NCI-H446 treated with DMSO at 0.1 percent for 48 hours (cell line): Measurements from ENCODE around the gene RSPO4.
"Not testable (repeated sequence)": the region's sequence is repeated elsewhere in the genome, so short reads cannot be mapped to it uniquely, and the experiment has no call there.

Experiments
- DNase-seq: peaks from one replicate; lab custom pipeline; 2025; lab: John Stamatoyannopoulos, UW

Gene RSPO4

GRCh38 chr20:1001911-1002681 lies at the start of gene RSPO4:
Gene RSPO4, minus strand, starts transcription at chr20:1002311. Its CDS starts 147 bp downstream, at chr20:1002164.
- DNase-seq = no peak

DNA sequence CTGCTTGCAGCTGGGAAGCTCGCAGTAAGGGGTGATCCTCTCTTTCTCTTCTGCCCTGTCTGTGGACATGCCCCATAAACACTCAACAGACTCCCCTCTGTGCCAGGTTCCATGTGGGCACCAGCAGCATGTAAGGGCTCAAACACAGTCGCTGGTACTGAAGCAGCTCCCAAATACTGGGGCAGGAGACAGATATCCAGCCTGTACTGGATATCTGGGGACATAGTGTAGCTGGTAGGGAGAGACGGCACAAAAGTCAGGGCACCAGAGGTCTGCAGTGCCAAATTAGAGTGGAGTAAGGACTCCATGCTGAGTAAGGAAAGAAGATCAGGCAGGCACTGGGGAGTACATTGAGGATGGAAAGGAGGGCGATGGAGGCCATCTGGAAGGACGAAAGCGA lies 48.3 kb upstream of the RSPO4 start:
- DNase-seq = no peak

- DNase-seq = no peak
Measured at GRCh38 chr20:1045860-1046418, 43.8 kb upstream of the RSPO4 start.

GRCh38 chr20:1041845-1042390 lies 39.8 kb upstream of the RSPO4 start:
- no peak for DNase-seq

DNA sequence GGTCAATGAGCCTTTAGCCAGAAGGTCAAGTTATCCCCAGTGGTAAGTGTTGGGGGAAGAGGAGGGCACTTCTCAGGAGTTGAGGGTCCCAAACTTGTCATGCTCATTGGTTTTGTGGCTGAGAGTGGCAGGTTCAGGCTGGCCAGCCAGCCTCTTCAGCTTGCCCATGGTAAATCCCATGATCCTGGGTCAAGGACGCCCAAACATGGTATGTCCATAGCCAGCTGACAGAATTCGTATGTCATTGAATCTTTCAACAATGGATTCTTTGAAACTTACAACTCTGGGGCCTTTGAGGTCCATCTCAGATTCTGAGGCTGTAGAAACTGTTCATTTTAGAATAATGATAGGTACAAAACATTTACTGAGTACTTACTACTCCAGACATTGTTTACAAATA lies 36.1 kb upstream of the RSPO4 start:
- no peak for DNase-seq

DNA sequence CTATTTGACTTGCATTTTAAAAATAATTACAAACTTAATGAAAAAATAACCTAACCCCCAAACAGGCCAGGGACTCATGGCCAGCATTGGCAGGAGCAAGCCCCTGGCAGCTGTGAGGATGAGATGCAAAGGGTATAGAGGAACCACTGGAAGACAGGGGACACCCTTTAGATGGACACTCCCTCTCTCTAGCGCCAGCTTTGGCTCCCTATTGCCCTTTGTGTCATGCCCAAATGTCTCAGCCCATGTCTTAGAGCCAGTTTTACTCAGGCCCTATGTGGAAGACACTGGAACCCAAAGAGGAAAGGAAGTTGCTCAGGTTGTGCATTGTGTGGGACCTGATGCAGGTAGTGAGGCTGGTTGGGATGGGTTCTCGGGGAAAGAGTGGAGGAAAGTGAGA lies 34.9 kb upstream of the RSPO4 start:
- no peak for DNase-seq

DNA sequence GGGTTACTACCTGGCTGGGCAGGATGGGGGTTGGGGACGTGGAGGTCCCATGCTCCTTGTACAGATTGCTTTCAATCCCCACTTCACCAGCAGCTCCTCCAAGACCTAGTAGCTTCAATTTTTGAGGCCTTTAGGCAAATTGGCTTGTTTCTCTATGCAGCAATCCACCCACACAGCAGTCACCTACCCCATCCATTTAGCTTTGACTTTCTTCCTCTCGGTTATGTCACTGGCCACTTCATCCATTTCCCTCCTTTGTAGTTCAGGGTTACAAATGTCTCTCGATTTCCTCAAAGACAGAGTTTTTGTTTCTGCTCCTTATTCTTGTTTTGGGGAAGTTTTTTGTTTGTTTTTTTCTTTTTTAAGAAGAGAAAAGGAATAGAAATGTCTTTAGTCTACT lies 33.4 kb upstream of the RSPO4 start:
- no peak for DNase-seq

GRCh38 chr20:1034415-1034789 lies 32.3 kb upstream of the RSPO4 start:
- DNase-seq = no peak

DNA sequence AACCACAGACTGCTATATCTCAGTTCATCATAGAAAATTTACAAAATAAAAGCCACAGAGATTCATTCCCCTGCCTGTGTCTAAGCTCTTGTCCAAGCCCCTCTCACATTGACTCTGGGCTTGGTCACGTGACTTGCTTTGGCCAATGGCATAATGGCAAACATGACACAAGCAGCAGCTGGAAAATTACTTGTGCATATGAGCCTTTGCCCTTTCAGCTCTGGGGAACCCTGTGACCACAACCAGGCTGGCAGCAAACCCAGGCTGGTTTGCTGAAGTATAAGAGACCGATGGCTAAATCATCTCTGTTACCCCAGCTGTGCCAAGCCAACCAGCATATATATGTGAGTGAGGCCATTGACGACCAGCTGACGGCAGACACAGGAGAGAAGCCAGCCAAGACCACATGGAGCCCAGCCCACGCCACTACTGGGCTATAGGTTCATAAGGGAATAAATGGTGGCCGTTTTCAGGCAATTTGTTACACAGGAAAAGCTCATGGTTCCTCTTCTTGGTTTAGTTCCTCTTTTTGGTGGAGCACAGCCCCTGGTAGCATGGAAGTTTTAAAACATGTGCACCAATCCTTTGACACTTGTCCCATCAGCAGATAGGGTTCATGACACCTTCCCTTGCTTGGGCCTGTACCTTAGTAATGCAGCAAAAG lies 31.8 kb upstream of the RSPO4 start:
- DNase-seq = no peak

GRCh38 chr20:1029980-1030379 lies 27.9 kb upstream of the RSPO4 start:
- DNase-seq = no peak

DNA sequence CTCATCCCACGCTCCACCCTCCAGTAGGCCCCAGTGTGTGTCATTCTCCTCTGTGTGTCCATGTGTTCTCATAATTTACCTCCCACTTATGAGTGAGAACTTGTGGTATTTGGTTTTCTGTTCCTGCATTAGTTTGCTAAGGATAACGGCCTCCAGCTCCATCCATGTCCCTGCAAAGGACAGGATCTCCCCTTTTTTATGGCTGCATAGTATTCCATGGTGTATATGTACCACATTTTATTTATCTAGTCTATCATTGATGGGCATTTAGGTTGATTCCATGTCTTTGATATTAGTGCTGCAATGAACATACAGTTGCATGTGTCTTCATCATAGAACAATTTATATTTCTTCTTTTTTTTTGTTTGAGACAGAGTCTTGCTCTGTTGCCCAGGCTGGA lies 24.1 kb upstream of the RSPO4 start:
- DNase-seq = not testable (repeated sequence)

DNA sequence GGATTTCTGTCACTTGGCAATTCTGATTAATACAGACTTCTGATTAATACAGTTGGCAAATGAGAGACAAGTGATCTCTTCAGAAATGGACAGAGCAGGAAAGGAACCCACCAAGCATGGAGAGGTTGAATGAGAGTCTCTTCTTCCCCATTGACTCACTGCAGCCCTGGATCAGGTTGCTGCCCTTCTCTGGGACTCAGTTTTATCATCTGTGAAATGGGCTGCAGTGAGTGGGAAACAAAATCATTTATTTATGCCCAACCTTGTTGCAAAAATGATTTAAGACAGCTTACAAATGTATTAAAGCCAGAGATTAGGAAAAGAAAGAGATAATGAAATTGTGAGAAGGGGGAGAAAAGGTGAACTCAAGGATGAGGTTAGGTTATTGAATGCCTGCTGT lies 20.8 kb upstream of the RSPO4 start:
- DNase-seq = no peak

DNA sequence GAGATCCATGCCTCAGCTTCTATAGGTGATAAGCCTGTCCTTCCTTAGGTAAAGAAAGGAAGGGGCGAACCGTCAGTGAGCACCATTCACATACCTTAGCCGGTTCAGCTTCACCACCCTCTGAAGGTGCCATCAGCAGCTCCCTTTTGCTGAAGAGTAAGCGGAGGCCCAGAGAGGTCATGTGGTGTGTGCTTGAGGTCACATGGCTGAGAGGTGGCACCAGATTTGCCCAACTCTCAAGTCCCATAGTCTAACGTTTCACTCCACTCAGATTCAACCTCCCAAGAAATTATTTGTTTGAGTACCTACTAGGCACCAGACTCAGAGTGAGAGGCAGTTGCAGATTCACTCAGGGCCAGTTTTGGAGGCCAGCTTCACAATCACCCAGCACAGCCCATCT lies 18.5 kb upstream of the RSPO4 start:
- DNase-seq = no peak

- no peak for DNase-seq
Measured at GRCh38 chr20:1019344-1019743, 17.2 kb upstream of the RSPO4 start.

- no peak for DNase-seq
Measured at GRCh38 chr20:1017677-1018076, 15.6 kb upstream of the RSPO4 start.

DNA sequence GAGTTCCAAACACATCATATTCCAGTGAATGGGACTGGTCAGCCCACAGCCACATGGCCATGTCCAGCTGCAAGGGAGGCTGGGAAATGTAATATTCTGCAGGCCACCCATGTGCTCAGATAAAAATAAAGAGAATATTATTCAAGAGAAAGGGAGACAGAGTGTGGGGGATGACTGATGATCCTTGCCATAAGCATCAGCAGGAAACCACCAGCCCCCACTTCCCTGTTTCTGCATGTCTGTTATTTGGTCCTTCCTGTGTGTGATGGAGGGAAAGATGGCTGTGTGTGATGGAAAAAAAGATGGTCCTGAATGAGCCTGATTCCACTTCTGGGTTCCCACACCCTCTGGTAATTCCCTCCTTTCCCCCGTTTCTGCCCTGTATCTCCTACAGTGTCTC lies 13.1 kb upstream of the RSPO4 start:
- no peak for DNase-seq

DNA sequence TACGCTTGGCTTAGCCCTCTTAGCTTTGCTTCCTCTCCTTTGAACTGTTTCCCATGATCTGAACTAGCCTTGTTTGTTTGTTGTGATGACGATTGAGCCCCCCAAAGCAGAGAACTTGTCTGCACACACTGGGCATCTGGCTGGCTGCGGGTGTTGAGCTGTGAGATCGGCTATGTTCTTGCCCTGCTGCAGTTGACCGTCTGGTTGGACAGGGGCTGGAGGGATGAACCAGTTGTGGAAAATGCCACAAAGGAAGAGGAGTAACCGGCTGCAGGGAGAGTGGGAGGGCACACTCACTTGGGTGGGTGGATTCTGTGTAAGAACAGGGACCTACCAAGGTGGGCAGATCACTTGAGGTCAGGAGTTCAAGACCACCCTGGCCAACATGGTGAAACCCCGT lies 12.4 kb upstream of the RSPO4 start:
- DNase-seq = no peak

GRCh38 chr20:1013566-1014340 lies 11.6 kb upstream of the RSPO4 start:
- no peak for DNase-seq

- DNase-seq = no peak
Measured at GRCh38 chr20:1012359-1013168, 10.5 kb upstream of the RSPO4 start.

GRCh38 chr20:1010659-1011058 lies 8.5 kb upstream of the RSPO4 start:
- DNase-seq = no peak

DNA sequence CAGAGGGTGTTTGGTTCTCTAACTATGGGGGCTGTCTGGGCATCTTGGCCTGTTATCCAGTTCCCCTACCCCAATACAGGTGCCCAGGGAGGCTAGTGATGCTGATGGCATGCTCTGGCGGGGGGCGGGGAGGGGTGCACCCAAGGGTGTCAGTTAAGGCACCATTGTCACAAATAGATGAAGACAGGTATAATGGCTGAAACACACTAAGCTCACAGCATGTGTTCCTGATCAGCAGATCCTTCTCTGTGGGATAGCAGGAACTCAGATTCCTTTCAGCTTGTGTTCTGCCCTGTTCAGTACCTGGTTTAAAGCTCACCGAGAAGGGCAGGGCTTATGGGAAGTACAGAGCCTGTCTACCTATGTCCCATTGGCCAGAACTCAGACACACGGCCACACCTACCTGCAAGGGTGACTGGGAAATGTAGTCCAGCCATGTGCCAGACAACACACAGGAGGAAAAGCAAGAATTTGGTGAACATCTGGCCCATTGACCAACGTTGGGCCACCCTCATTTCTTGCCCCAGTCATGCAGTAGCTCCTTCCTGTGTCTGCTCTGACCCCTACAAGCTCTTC lies 3.4 kb upstream of the RSPO4 start:
- no peak for DNase-seq
